ENCODE data around the gene NIBAN1.
A peak's percentile ranks its signal among the peaks of the same experiment; 100 is the strongest.

Gene NIBAN1

DNA sequence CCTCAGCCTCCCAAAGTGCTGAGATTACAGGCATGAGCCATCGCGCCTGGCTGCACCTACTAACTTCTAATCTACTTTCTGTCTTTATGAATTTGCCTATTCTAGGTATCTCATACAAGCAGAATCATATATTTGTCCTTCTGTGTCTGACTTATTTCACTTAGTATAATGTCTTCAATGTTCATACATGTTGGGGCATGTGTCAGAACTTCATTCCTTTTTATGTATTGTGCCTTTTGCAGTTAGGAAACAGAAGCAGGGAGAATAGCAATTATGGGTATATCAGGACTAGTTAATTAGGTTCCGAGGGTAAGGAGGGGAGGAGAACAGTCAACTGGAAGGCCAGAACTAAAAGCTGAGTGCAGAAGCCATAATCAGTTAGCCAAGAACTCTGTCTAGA, 18.0 kb upstream of the NIBAN1 start:
- no peaks in the 10 kb centered on the region for H3K9me3 ChIP-seq (ENCODE audit: control insufficient read depth, insufficient read depth, low read length)
- no peak overlapping the region for H3K9ac ChIP-seq (ENCODE audit: low read depth, low read length)
- no peaks in the 10 kb centered on the region for H3K36me3 ChIP-seq (ENCODE audit: control insufficient read depth, insufficient read depth, low read length)
- H3K27me3 ChIP-seq (ENCODE audit: control insufficient read depth, insufficient read depth, low read length) = no peaks in the 10 kb centered on the region
- H3K4me3 ChIP-seq (ENCODE audit: low read depth, low read length) = no peak overlapping the region
- H3K4me1 ChIP-seq (ENCODE audit: control insufficient read depth, insufficient read depth, low read length) = peaks cover 2% of the 10 kb centered on the region

DNA sequence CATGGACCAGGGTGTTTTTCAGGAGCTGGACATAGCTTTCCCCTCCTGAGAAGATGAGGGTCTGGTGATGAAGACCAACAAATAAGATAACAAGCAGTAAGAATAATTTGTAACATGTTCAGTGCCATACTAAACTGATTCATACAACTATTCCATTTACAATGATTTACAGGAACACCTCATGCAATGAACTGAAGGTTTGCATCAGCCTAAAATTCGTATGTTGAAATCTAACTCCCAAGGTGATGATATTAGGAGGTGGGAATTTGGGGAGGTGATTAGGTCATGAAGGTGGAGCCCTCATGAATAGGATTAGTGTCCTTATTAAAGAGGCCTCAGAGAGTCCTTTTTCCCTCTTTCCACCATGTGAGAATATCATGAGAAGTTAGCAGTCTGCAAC, 15.9 kb upstream of the NIBAN1 start:
- H3K4me1 ChIP-seq (ENCODE audit: control insufficient read depth, insufficient read depth, low read length) = peaks cover 2% of the 10 kb centered on the region
- no peaks in the 10 kb centered on the region for H3K27me3 ChIP-seq (ENCODE audit: control insufficient read depth, insufficient read depth, low read length)
- H3K9ac ChIP-seq (ENCODE audit: low read depth, low read length) = no peak overlapping the region

DNA sequence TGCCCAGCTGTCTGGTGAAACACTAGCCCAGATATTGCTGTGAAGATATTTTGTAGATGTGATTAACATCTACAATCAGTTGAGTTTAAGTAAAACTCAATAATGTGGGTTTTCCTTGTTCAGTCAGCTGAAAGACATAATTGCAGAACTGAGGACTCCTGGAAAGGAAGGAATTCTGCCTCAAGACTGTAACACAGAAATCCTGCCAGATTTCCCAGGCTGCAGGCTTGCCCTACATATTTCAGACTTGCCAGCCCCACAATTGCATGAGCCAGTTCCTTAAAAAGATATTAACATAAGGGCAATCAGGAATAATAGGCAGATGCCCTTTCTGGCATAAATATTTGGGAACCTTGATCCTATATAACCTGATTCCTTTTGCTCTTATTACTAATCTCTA, 14.2 kb upstream of the NIBAN1 start:
- Histone ChIP-seq H3K27me3 (ENCODE audit: control insufficient read depth, insufficient read depth, low read length) (no peaks in the 10 kb centered on the region), H3K4me3 (ENCODE audit: low read depth, low read length) (no peak overlapping the region), H3K4me1 (ENCODE audit: control insufficient read depth, insufficient read depth, low read length) (no peaks in the 10 kb centered on the region), H3K36me3 (ENCODE audit: control insufficient read depth, insufficient read depth, low read length) (no peaks in the 10 kb centered on the region), H3K9me3 (ENCODE audit: control insufficient read depth, insufficient read depth, low read length) (no peaks in the 10 kb centered on the region), H3K9ac (ENCODE audit: low read depth, low read length) (no peak overlapping the region)

More for the DNA sequence above, 15.9 kb upstream of the NIBAN1 start:
- Histone ChIP-seq H3K4me3 (ENCODE audit: low read depth, low read length) (no peak overlapping the region), H3K9me3 (ENCODE audit: control insufficient read depth, insufficient read depth, low read length) (no peaks in the 10 kb centered on the region), H3K36me3 (ENCODE audit: control insufficient read depth, insufficient read depth, low read length) (no peaks in the 10 kb centered on the region)

DNA sequence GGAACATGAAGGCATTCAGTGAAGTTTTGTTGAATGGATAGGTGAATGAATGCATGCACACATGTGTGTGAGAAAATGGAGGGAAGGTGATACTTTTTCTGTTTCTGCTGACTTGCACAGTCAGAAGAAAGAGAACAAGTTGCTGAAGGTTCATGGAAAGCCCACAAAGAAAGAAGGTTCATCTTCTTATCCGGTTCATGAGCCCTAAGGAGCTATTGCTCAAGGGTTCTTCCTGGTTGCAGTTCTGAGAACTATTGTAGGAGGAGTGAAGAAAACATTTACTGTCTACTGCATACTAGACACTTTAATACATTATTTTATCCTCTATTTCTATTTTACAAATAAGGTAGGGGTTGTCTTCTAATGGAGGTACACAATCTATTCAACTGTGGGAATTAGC, 13.4 kb upstream of the NIBAN1 start:
- no peaks in the 10 kb centered on the region for H3K36me3 ChIP-seq (ENCODE audit: control insufficient read depth, insufficient read depth, low read length)
- no peaks in the 10 kb centered on the region for H3K4me1 ChIP-seq (ENCODE audit: control insufficient read depth, insufficient read depth, low read length)
- H3K9ac ChIP-seq (ENCODE audit: low read depth, low read length) = no peak overlapping the region
- no peaks in the 10 kb centered on the region for H3K9me3 ChIP-seq (ENCODE audit: control insufficient read depth, insufficient read depth, low read length)
- H3K27me3 ChIP-seq (ENCODE audit: control insufficient read depth, insufficient read depth, low read length) = no peaks in the 10 kb centered on the region
- no peak overlapping the region for H3K4me3 ChIP-seq (ENCODE audit: low read depth, low read length)

GRCh38 chr1:184986250-184986649, 11.9 kb upstream of the NIBAN1 start:
- no peaks in the 10 kb centered on the region for H3K27me3 ChIP-seq (ENCODE audit: control insufficient read depth, insufficient read depth, low read length)
- H3K4me1 ChIP-seq (ENCODE audit: control insufficient read depth, insufficient read depth, low read length) = no peaks in the 10 kb centered on the region
- no peak overlapping the region for H3K9ac ChIP-seq (ENCODE audit: low read depth, low read length)
- H3K9me3 ChIP-seq (ENCODE audit: control insufficient read depth, insufficient read depth, low read length) = no peaks in the 10 kb centered on the region
- H3K4me3 ChIP-seq (ENCODE audit: low read depth, low read length) = no peak overlapping the region
- H3K36me3 ChIP-seq (ENCODE audit: control insufficient read depth, insufficient read depth, low read length) = no peaks in the 10 kb centered on the region

GRCh38 chr1:184982002-184982954, 8.0 kb upstream of the NIBAN1 start:
- H3K4me1 ChIP-seq (ENCODE audit: control insufficient read depth, insufficient read depth, low read length) = no peaks in the 10 kb centered on the region
- no peaks in the 10 kb centered on the region for H3K9me3 ChIP-seq (ENCODE audit: control insufficient read depth, insufficient read depth, low read length)
- no peak overlapping the region for H3K4me3 ChIP-seq (ENCODE audit: low read depth, low read length)
- no peaks in the 10 kb centered on the region for H3K27me3 ChIP-seq (ENCODE audit: control insufficient read depth, insufficient read depth, low read length)
- no peak overlapping the region for H3K9ac ChIP-seq (ENCODE audit: low read depth, low read length)
- H3K36me3 ChIP-seq (ENCODE audit: control insufficient read depth, insufficient read depth, low read length) = no peaks in the 10 kb centered on the region

DNA sequence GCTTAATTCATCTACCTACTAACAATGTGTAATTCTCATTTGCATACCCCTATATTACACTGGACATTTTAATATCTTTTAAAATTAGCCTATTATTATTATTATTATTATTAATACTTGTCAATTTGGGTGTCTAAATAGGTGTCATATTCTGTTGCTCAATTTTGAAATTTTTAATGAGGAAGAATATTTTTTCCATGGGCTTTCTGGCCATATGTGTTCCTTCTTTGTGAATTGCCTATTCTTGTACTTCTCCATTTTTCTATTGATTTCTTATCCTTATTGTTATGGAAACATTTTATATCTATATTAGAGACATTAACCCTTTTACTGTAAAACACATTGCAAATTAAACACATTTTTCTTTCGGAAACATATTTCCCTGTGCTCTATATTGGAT, 6.4 kb upstream of the NIBAN1 start:
- Histone ChIP-seq H3K4me1 (ENCODE audit: control insufficient read depth, insufficient read depth, low read length) (no peaks in the 10 kb centered on the region), H3K36me3 (ENCODE audit: control insufficient read depth, insufficient read depth, low read length) (no peaks in the 10 kb centered on the region), H3K9ac (ENCODE audit: low read depth, low read length) (no peak overlapping the region), H3K9me3 (ENCODE audit: control insufficient read depth, insufficient read depth, low read length) (no peaks in the 10 kb centered on the region), H3K4me3 (ENCODE audit: low read depth, low read length) (no peak overlapping the region), H3K27me3 (ENCODE audit: control insufficient read depth, insufficient read depth, low read length) (peaks cover 8% of the 10 kb centered on the region)

DNA sequence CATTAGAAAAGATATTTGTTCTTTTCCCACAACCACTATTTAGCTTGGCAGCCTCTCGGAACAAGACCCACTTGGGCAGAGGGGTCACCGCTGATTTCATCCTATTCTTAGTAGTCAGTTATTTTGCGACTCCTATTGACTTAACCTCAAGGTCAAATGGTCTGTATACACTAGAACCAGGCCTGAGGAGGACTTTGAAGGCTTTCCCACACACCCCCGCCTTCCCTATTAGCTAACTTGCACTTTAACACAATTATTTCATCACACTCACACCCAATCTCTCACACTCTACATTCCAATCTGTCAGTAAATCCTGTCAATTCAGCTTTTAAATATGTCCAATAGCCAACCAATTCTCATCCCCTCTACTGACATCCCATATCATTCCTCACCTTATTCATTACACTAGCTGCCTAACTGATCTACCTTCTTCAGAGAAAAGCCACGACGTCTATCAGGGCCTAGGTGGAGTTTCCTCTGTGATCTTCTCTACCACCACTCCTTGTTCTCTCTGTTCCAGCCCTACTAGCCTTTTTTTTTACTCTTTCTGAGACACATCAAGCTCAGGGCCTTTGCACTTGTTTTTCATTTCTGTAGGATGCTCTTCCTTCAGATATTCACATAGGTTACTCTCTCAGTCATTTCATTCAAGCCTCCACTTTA, 1.0 kb upstream of the NIBAN1 start:
- Histone ChIP-seq H3K27me3 (ENCODE audit: control insufficient read depth, insufficient read depth, low read length) (peaks cover 46% of the 10 kb centered on the region), H3K9ac (ENCODE audit: low read depth, low read length) (no peak overlapping the region)

DNA sequence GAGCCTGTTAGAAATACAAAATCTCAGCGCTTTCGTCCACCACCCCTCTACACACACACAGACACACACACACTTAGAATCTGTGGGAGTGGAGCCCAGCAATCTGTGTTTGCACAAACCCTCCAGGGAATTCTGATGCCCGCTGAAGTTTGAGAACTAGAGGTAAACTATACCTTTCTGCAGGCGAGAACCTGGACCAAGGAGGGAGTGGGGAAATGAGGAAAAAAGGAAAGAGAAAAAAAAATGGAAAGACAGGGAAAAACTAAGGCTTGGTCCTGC, 468 bp upstream of the NIBAN1 start:
- Histone ChIP-seq H3K9me3 (ENCODE audit: control insufficient read depth, insufficient read depth, low read length) (no peaks in the 10 kb centered on the region), H3K4me3 (ENCODE audit: low read depth, low read length) (peak overlapping the region; percentile 91), H3K36me3 (ENCODE audit: control insufficient read depth, insufficient read depth, low read length) (no peaks in the 10 kb centered on the region), H3K4me1 (ENCODE audit: control insufficient read depth, insufficient read depth, low read length) (peaks cover 3% of the 10 kb centered on the region), H3K27me3 (ENCODE audit: control insufficient read depth, insufficient read depth, low read length) (peaks cover 46% of the 10 kb centered on the region), H3K9ac (ENCODE audit: low read depth, low read length) (no peak overlapping the region)

More for the DNA sequence above, 1.0 kb upstream of the NIBAN1 start:
- Histone ChIP-seq H3K36me3 (ENCODE audit: control insufficient read depth, insufficient read depth, low read length) (no peaks in the 10 kb centered on the region), H3K4me3 (ENCODE audit: low read depth, low read length) (no peak overlapping the region), H3K9me3 (ENCODE audit: control insufficient read depth, insufficient read depth, low read length) (no peaks in the 10 kb centered on the region), H3K4me1 (ENCODE audit: control insufficient read depth, insufficient read depth, low read length) (peaks cover 3% of the 10 kb centered on the region)

- Histone ChIP-seq H3K9me3 (ENCODE audit: control insufficient read depth, insufficient read depth, low read length) (no peaks in the 10 kb centered on the region), H3K4me3 (ENCODE audit: low read depth, low read length) (peak overlapping the region; percentile 91), H3K9ac (ENCODE audit: low read depth, low read length) (peak overlapping the region; percentile 93), H3K4me1 (ENCODE audit: control insufficient read depth, insufficient read depth, low read length) (peaks cover 3% of the 10 kb centered on the region), H3K27me3 (ENCODE audit: control insufficient read depth, insufficient read depth, low read length) (peaks cover 46% of the 10 kb centered on the region), H3K36me3 (ENCODE audit: control insufficient read depth, insufficient read depth, low read length) (no peaks in the 10 kb centered on the region)
These were observed 844 bp downstream of the NIBAN1 start for GRCh38 chr1:184973272-184974055.

GRCh38 chr1:184972315-184973055, 1.8 kb downstream of the NIBAN1 start:
- Histone ChIP-seq H3K27me3 (ENCODE audit: control insufficient read depth, insufficient read depth, low read length) (peaks cover 46% of the 10 kb centered on the region), H3K9ac (ENCODE audit: low read depth, low read length) (no peak overlapping the region), H3K9me3 (ENCODE audit: control insufficient read depth, insufficient read depth, low read length) (no peaks in the 10 kb centered on the region), H3K4me1 (ENCODE audit: control insufficient read depth, insufficient read depth, low read length) (peaks cover 3% of the 10 kb centered on the region), H3K4me3 (ENCODE audit: low read depth, low read length) (peak overlapping the region; percentile 91), H3K36me3 (ENCODE audit: control insufficient read depth, insufficient read depth, low read length) (no peaks in the 10 kb centered on the region)

Data from iPS-15b (cell line).